Activated T-cell treated with anti-CD3 and anti-CD28 coated beads for 1 hour (primary cell): ENCODE data around the gene MCU.
"Not testable (repeated sequence)": the region's sequence is repeated elsewhere in the genome, so short reads cannot be mapped to it uniquely, and the experiment has no call there.

Experiments used
- DNase-seq: peaks from one replicate; pipeline ENCODE4 v3.0.0-alpha.2; 2020; ENCODE audit warnings: low read depth

Gene MCU, protein sequence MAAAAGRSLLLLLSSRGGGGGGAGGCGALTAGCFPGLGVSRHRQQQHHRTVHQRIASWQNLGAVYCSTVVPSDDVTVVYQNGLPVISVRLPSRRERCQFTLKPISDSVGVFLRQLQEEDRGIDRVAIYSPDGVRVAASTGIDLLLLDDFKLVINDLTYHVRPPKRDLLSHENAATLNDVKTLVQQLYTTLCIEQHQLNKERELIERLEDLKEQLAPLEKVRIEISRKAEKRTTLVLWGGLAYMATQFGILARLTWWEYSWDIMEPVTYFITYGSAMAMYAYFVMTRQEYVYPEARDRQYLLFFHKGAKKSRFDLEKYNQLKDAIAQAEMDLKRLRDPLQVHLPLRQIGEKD

DNA sequence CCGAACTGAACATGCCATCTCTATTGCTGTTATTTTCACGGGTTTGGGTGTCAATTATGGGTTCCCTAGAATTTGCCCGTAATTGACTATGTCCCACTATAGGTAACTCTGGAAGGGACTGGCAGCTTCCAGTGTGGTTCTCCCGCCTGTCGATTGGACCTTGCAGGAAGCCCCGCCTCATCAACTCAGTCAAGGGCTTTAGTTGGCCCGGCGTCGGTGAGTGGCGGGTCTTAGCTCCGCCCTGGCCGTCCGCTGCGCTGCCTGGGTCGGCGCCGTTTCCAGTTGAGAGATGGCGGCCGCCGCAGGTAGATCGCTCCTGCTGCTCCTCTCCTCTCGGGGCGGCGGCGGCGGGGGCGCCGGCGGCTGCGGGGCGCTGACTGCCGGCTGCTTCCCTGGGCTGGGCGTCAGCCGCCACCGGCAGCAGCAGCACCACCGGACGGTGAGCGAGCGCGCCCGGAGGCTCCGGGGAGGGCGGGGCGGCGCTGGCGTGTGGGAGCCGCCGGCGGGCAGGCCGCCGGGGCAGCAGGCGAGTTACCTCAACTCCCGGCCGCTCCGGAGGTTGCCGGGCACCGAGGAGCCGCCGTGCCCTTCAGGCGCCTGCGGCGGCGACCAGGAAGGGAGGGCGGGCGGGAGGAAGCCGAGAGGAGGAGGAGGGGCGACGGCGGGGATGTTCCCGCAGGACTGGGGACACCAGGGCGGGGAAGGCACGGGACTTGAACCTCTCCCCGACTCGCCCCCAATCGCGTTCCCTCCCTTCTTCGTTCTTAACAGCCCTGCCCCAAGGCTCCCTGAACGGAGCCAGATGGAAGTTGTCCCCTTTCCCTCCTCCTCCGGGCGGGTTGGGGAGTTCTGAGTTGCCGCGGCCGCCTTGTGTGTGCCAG lies at the start of gene MCU:
Gene MCU (plus strand): TSS at position 281 of the 881 bp plus-strand sequence. CDS start 9 bp downstream, at position 290.
- DNase-seq = peak; percentile 87

DNA sequence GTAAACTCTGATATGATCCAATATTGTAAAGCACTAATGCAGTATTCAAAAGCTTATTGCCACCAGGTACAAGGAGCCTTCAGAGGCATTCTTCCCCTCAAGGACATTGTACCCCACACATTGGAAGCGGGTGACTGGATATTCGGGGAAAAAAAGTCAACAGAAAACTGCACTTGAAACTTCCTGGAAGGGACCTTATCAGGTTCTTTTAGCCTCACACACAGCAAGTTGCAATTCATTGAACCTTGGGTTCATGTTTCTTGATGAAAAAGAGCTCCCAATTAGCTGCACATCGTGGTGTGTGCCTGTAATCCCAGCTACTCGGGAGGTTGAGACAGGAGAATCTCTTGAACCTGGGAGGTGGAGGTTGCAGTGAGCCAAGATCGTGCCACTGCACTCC lies 49.6 kb upstream of the MCU start:
- no peak for DNase-seq

DNA sequence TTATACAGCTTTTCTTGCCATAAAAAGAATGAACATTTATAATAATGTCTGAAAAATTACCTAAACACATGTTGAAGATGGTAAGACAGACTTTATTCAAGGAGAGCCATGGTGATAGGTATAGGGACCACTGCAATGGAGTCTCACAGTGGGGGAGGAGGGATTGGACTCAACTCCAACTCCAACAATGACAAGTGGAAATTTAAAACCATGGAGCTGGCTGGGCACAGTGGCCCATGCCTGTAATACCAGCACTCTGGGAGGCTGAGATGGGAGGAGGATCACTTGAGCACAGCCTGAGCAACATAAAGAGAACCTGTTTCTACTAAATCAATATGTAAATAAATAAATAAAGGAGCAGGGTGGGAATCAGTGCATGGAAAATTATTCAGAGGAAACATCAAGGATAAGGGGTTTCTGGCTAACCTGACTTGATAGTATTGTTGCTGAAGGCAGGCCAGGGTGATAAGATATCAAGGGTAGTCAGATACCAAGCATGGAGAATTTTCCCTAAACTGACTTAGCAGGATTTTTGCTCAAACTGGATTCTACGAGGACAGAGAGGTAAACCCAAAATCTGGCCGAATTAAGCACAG lies 46.6 kb upstream of the MCU start:
- DNase-seq = no peak

- DNase-seq = not testable (repeated sequence)
Measured at GRCh38 chr10:72646971-72647370, 45.0 kb upstream of the MCU start.

DNA sequence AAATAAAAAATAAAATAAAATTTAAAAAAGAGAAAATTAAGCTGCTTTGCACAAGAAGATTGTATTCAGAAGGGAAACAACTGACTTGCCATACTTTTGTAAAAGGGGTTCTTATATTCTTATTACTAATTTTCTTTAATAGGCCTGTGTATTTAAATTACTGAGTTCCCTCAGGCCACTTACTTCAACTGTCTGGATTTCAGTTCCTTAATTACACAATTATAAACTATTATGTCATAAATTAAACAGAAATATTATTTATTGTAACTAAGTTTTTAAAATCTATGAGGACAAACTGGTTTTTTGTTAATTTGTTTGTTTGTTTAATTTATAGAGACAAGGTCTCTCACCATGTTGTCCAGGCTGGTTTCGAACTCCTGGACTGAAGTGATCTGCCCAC lies 43.6 kb upstream of the MCU start:
- DNase-seq = no peak

GRCh38 chr10:72649291-72649690 lies 42.7 kb upstream of the MCU start:
- DNase-seq = no peak

- DNase-seq = no peak
Measured at GRCh38 chr10:72653383-72654096, 38.4 kb upstream of the MCU start.

DNA sequence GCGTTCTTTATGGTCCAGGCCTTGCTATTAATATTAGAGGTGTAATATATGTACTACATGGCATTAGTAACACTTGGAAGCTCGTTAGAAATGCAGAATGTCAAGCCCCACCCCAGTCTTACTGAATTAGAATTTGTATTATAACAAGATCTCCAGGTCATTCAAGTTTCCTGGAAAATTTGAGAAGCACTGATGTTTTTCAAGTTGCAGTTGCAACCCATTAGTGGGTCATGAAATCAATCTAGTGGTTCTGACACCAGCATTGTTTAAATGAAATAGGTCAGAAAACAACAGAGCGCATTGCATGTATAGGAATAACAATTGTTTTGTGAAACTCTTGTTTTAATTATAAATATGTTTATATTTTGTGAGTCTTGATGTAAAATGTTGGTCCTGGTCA lies 37.2 kb upstream of the MCU start:
- no peak for DNase-seq

GRCh38 chr10:72658696-72659400 lies 33.1 kb upstream of the MCU start:
- no peak for DNase-seq

GRCh38 chr10:72659694-72660093 lies 32.2 kb upstream of the MCU start:
- no peak for DNase-seq

GRCh38 chr10:72660220-72660619 lies 31.7 kb upstream of the MCU start:
- no peak for DNase-seq

- no peak for DNase-seq
Measured at GRCh38 chr10:72661431-72661830, 30.5 kb upstream of the MCU start.

GRCh38 chr10:72663971-72664370 lies 28.0 kb upstream of the MCU start:
- no peak for DNase-seq

DNA sequence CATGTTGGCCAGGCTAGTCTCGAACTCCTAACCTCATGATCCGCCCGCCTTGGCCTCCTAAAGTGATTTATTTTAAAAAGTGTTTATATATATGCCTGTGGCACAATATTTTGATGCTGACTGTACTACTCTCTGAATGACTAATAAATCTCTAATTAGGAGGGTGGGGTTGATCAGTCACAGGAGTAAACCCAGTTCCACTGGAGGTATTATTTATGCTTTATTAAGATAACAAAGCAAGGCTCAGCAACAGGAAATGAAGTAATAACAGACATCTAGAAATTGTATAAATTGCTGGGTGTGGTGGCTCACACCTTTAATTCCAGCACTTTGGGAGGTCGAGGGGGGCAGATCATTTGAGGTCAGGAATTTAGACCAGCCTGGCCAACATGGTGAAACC lies 26.0 kb upstream of the MCU start:
- DNase-seq = no peak

DNA sequence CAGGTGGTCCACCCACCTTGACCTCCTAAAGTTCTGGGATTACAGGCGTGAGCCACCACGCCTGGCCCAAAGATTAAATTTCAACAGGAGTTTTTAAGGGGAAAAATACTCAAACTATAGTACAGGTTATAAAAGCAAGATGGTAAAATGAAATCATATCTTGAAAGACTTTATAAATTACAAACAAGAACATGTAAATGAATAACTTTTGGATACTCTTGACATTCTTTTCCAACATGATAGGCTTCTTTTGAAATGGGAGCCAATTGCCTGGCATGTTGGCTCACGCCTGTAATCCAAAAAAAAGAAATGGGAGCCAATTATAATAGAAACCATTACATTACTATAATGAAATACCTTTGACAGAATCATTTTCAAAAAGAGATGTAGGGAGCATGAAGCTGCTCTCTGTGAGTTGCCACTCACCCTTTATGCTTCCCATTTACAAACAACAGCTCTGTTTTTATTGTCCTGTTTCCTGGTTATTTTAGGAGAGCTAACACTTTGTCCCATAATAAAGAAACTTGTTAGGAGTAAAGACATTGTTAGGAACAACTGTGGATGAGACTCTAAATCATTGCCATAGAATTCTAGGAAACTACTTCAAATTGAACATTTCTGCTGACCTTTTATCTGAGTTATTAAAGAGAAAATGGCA lies 24.6 kb upstream of the MCU start:
- no peak for DNase-seq

- DNase-seq = no peak
Measured at GRCh38 chr10:72673280-72673679, 18.7 kb upstream of the MCU start.

DNA sequence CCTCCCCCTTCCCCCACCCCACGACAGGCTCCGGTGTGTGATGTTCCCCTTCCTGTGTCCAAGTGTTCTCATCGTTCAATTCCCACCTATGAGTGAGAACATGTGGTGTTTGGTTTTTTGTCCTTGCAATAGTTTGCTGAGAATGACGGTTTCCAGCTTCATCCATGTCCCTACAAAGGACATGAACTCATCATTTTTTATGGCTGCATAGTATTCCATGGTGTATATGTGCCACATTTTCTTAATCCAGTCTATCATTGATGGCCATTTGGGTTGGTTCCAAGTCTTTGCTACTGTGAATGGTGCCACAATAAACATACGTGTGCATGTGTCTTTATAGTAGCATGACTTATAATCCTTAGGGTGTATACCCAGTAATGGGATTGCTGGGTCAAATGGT lies 17.8 kb upstream of the MCU start:
- DNase-seq = not testable (repeated sequence)

DNA sequence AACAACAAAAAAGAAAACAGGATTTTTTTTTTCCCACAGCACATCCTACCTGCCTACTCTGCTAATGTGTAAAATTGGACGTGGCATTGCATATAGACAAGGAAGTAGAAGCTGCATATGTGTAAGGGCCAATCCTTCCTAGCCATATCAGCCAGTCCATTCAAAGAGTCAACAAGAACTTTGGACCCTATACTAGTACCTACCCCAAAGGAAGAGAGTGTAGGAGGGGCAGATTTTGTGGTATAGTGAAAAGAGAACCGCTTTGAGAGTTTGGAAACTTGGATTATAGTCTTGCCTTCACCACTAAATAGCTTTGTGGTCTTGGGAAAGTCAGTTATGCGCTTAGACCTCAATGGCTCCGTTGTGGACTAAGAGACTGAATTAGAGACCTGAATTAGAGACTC lies 12.1 kb upstream of the MCU start:
- no peak for DNase-seq

- no peak for DNase-seq
Measured at GRCh38 chr10:72682638-72683037, 9.3 kb upstream of the MCU start.

- DNase-seq = no peak
Measured at GRCh38 chr10:72685264-72685921, 6.5 kb upstream of the MCU start.
